H1 (cell line): Measurements from ENCODE around the gene DXO. TPM values are rescaled to one million over a fixed set of nuclear protein-coding genes. Genes with fewer than 3 reads are reported as not detected.

Experiments used
- CTCF ChIA-PET: fragments of 300-600 bp; sonication (Branson Sonifier 250); formaldehyde crosslinking; loops from one replicate; lab custom pipeline; 2021; ENCODE audit not compliant: partially characterized antibody; lab: Charles Lee
- POLR2A ChIA-PET: fragments of 300-600 bp; sonication (Branson Sonifier 250); formaldehyde crosslinking; loops from one replicate; lab custom pipeline; 2021; ENCODE audit warnings: inconsistent platforms; ENCODE audit not compliant: partially characterized antibody; lab: Charles Lee
- DNase-seq, 2 experiments: peaks; one replicate each; pipeline versions ENCODE4 v3.0.0 to v3.0.0-alpha.2; 2010 to 2022; ENCODE audit warnings: low spot score in 2 of 2, low read depth in 1 of 2, mixed read lengths in 1 of 2
- FAIRE-seq: peaks from 2 replicates; lab custom pipeline; 2011; peaks lifted over from hg19 to GRCh38; lab: Jason Lieb, UNC
- H2AFZ ChIP-seq: 2 replicates; pipeline ENCODE4 v1.8.1; 2012; ENCODE audit warnings: low read length, inconsistent platforms
- H2AK5ac ChIP-seq: 2 replicates; pipeline ENCODE4 v1.6.1; 2013; ENCODE audit warnings: low read depth, low read length
- H2BK120ac ChIP-seq: replicated peaks from 2 replicates; pipeline ENCODE3; 2013; ENCODE audit warnings: low read depth, low read length, inconsistent platforms
- H2BK12ac ChIP-seq: 2 replicates; pipeline ENCODE4 v1.6.1; 2013; ENCODE audit warnings: low read depth, low read length
- H2BK15ac ChIP-seq: 2 replicates; pipeline ENCODE4 v1.6.1; 2013; ENCODE audit warnings: low read length
- H2BK20ac ChIP-seq: 2 replicates; pipeline ENCODE4 v1.6.1; 2013; ENCODE audit warnings: low read length
- H2BK5ac ChIP-seq: 2 replicates; pipeline ENCODE4 v1.6.1; 2013; ENCODE audit warnings: low read depth, low read length
- H3K14ac ChIP-seq: 2 replicates; pipeline ENCODE4 v1.6.1; 2013; ENCODE audit warnings: inconsistent platforms; ENCODE audit not compliant: insufficient read length
- H3K18ac ChIP-seq: 2 replicates; pipeline ENCODE4 v1.6.1; 2013; ENCODE audit warnings: low read length; ENCODE audit errors: extremely low read depth
- H3K23ac ChIP-seq: 2 replicates; pipeline ENCODE4 v1.6.1; 2013; ENCODE audit warnings: inconsistent platforms; ENCODE audit not compliant: insufficient read length
- H3K23me2 ChIP-seq: 2 replicates; pipeline ENCODE4 v1.6.1; 2013; ENCODE audit warnings: low read depth, low read length
- H3K27ac ChIP-seq: 2 replicates; pipeline ENCODE4 v1.6.1; 2011; ENCODE audit warnings: low read depth, low read length, inconsistent platforms
- H3K27me3 ChIP-seq, 4 experiments: replicated peaks in 1 of 4; 1 replicate in 1 of 4; 2 replicates in 3 of 4; pipeline versions ENCODE4 v1.6.1 to v1.8.1; 2011 to 2013; ENCODE audit warnings: low read length in 3 of 4, mild to moderate bottlenecking in 3 of 4, inconsistent platforms in 2 of 4, mixed read lengths in 2 of 4, moderate library complexity in 1 of 4; ENCODE audit not compliant: control insufficient read depth in 3 of 4, insufficient read depth in 3 of 4; ENCODE audit errors: extremely low read depth in 1 of 4
- H3K36me3 ChIP-seq, 4 experiments: 2 replicates each; pipeline versions ENCODE4 v1.6.1 to v1.8.1; 2011 to 2013; ENCODE audit warnings: mild to moderate bottlenecking in 4 of 4, low read length in 3 of 4, moderate library complexity in 2 of 4, control low read depth in 1 of 4, inconsistent platforms in 1 of 4; ENCODE audit not compliant: insufficient read depth in 4 of 4, control insufficient read depth in 2 of 4
- H3K4ac ChIP-seq: replicated peaks from 2 replicates; pipeline ENCODE3; 2013; ENCODE audit warnings: low read length, low read depth, mixed read lengths, inconsistent platforms; ENCODE audit not compliant: insufficient read length
- H3K4me1 ChIP-seq, 4 experiments: replicated peaks in 1 of 4; 1 replicate in 1 of 4; 2 replicates in 3 of 4; pipeline versions ENCODE4 v1.6.1 to v1.8.1; 2011 to 2013; ENCODE audit warnings: low read length in 3 of 4, inconsistent platforms in 2 of 4, mixed read lengths in 1 of 4; ENCODE audit not compliant: insufficient read depth in 4 of 4, control insufficient read depth in 3 of 4
- H3K4me2 ChIP-seq, 2 experiments: 2 replicates each; pipeline versions ENCODE4 v1.6.1 to v1.8.1; 2011 to 2013; ENCODE audit warnings: low read depth in 2 of 2, low read length in 2 of 2, control low read depth in 1 of 2, inconsistent platforms in 1 of 2, mild to moderate bottlenecking in 1 of 2; ENCODE audit not compliant: insufficient read depth in 1 of 2
- H3K4me3 ChIP-seq, 4 experiments: fragments of 200-600, 300-600 bp in 1 of 4; sonication (generic), shearing (Covaris generic), sonication (Bioruptor Twin) in 1 of 4; 2 replicates each; pipeline versions ENCODE4 v1.5.1 to v1.8.1; 2011 to 2016; ENCODE audit warnings: low read length in 4 of 4, low read depth in 3 of 4, control low read depth in 2 of 4, inconsistent platforms in 2 of 4, mild to moderate bottlenecking in 2 of 4, mixed read lengths in 1 of 4, moderate library complexity in 1 of 4; ENCODE audit not compliant: insufficient read depth in 2 of 4; ENCODE audit errors: extremely low read depth in 1 of 4
- H3K56ac ChIP-seq: replicated peaks from 2 replicates; pipeline ENCODE3; 2013; ENCODE audit warnings: low read depth, mild to moderate bottlenecking, mixed read lengths, low read length, inconsistent platforms; ENCODE audit not compliant: insufficient read length
- H3K79me1 ChIP-seq: 2 replicates; pipeline ENCODE4 v1.6.1; 2013; ENCODE audit warnings: low read depth, low read length, control low read depth
- H3K79me2 ChIP-seq, 2 experiments: 2 replicates each; pipeline versions ENCODE4 v1.6.1 to v1.8.1; 2012 to 2013; ENCODE audit warnings: low read length in 2 of 2, mild to moderate bottlenecking in 2 of 2, inconsistent platforms in 1 of 2; ENCODE audit not compliant: insufficient read depth in 2 of 2, control insufficient read depth in 1 of 2
- H3K9ac ChIP-seq, 4 experiments: replicated peaks in 1 of 4; 1 replicate in 1 of 4; 2 replicates in 3 of 4; pipeline versions ENCODE4 v1.6.1 to v1.8.1; 2011 to 2013; ENCODE audit warnings: low read depth in 3 of 4, low read length in 3 of 4, control low read depth in 2 of 4, mild to moderate bottlenecking in 2 of 4, moderate library complexity in 2 of 4, inconsistent platforms in 1 of 4; ENCODE audit errors: extremely low read depth in 1 of 4
- H3K9me3 ChIP-seq, 2 experiments: 2 replicates each; pipeline versions ENCODE4 v1.6.1 to v1.8.1; 2012 to 2013; ENCODE audit warnings: mild to moderate bottlenecking in 2 of 2, moderate library complexity in 2 of 2, control low read depth in 1 of 2, inconsistent platforms in 1 of 2, low read depth in 1 of 2, low read length in 1 of 2, mixed read lengths in 1 of 2; ENCODE audit not compliant: insufficient read depth in 2 of 2
- H4K20me1 ChIP-seq, 2 experiments: replicated peaks in 1 of 2; 2 replicates each; pipeline versions ENCODE3 to v1.8.1; 2011 to 2013; ENCODE audit warnings: inconsistent platforms in 2 of 2, low read length in 2 of 2, mild to moderate bottlenecking in 1 of 2; ENCODE audit not compliant: insufficient read depth in 2 of 2, control insufficient read depth in 1 of 2
- H4K5ac ChIP-seq: 2 replicates; pipeline ENCODE4 v1.6.1; 2013; ENCODE audit warnings: low read length, low read depth, mixed read lengths, inconsistent platforms; ENCODE audit not compliant: insufficient read length
- H4K8ac ChIP-seq: 2 replicates; pipeline ENCODE4 v1.8.0; 2013; ENCODE audit warnings: mild to moderate bottlenecking, moderate library complexity, low read length, inconsistent platforms; ENCODE audit not compliant: insufficient read depth; ENCODE audit errors: extremely low read depth
- H4K91ac ChIP-seq: replicated peaks from 2 replicates; pipeline ENCODE3; 2013; ENCODE audit warnings: low read length, mixed read lengths, inconsistent platforms; ENCODE audit not compliant: insufficient read length
- BRCA1 ChIP-seq: IDR thresholded peaks from 2 replicates; pipeline ENCODE4 v1.6.1; 2012; ENCODE audit warnings: low read depth, low read length, improper control_type of control experiment
- POLR2AphosphoS5 ChIP-seq: IDR thresholded peaks from 2 replicates; pipeline ENCODE4 v1.6.1; 2011; ENCODE audit warnings: low read depth, low read length
- SIX5 ChIP-seq: IDR thresholded peaks from 2 replicates; pipeline ENCODE4 v1.6.1; 2011; ENCODE audit warnings: mild to moderate bottlenecking, low read depth, low read length
- SUZ12 ChIP-seq: fragments of 200-600 bp; sonication (generic); IDR thresholded peaks from 2 replicates; pipeline ENCODE4 v1.6.1; 2012; ENCODE audit warnings: mild to moderate bottlenecking, inconsistent platforms, low read length, moderate library complexity, mixed read lengths
- WGBS, 2 experiments: shearing (Covaris generic) in 1 of 2; methylation state at CpG; one replicate each; pipeline versions ENCODE4 v1.1.6 to v1.1.7; 2013 to 2015; ENCODE audit warnings: low lambda C conversion rate in 2 of 2, mixed read lengths in 2 of 2, inconsistent platforms in 1 of 2, low coverage in 1 of 2, missing lambda C conversion rate in 1 of 2; ENCODE audit not compliant: insufficient replicate concordance in 2 of 2, insufficient coverage in 1 of 2, insufficient read length in 1 of 2; ENCODE audit errors: extremely low coverage in 1 of 2, missing lambda C conversion rate in 1 of 2; 5-methylcytosine and 5-hydroxymethylcytosine counted together
- polyA plus RNA-seq, 7 experiments: library from polyadenylated mRNA; depleted of rRNA in 3 of 7; stranded (reverse) in 5 of 7; unstranded in 2 of 7; fragments of >200 nt in 5 of 7; fragments of 200-250 nt in 2 of 7; gene quantifications; 1 replicate in 5 of 7; 2 replicates in 1 of 7; 4 replicates in 1 of 7; pipeline versions ENCODE4 v1.2.1 to v1.2.3, GENCODE V29; 2011 to 2013; ENCODE audit warnings: missing spikeins in 2 of 7, mixed read lengths in 2 of 7
- total RNA-seq: library from RNA; stranded (reverse); fragmentation: NEBNext Ultra II Directional; extraction: Animal tissue kit (Norgen Biotek cat#: 25700); gene quantifications from 2 replicates; pipeline ENCODE4 v1.2.1, GENCODE V29; 2021
- TF ChIP-seq, protein P1 (sequence below): IDR thresholded peaks from 2 replicates; pipeline ENCODE4 v1.6.1; 2011; ENCODE audit warnings: low read length, improper control_type of control experiment

DXO gene
- total and polyA plus RNA-seq, 2 of the 8 experiments (the other 6 are each of a cell fraction or from before 2014, with no cell fraction given), result 14.7 to 23.9 TPM

GRCh38 chr6:31963921-31964320, 8.0 kb downstream of the DXO start:
- Histone ChIP-seq H3K27me3 (no peaks in the 10 kb centered on the region), H2AK5ac (no peak overlapping the region), H2BK120ac (no peak overlapping the region), H3K14ac (no peak overlapping the region), H3K79me1 (no peaks in the 10 kb centered on the region), H4K8ac (no peak overlapping the region), H3K9ac (no peak overlapping the region), H3K36me3 (peaks cover 13 to 57% (median 50%) of the 10 kb centered on the region in 4 experiments), H2BK20ac (no peak overlapping the region)
- WGBS, 2 experiments, result 92% methylated on average over 19 of the region's 19 CpGs; no CpG with 5 or more reads in 1 of the 2 experiments
- DNase-seq, result no peak
- POLR2A ChIA-PET, result interaction anchor here (15.3 kb wide), 1 partner anchor 9 kb away, joined by 279 read pairs; the partner anchor contains the start of genes NELFE and SKIC2
- TF ChIP-seq, protein P1, sequence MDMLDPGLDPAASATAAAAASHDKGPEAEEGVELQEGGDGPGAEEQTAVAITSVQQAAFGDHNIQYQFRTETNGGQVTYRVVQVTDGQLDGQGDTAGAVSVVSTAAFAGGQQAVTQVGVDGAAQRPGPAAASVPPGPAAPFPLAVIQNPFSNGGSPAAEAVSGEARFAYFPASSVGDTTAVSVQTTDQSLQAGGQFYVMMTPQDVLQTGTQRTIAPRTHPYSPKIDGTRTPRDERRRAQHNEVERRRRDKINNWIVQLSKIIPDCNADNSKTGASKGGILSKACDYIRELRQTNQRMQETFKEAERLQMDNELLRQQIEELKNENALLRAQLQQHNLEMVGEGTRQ, result no peak
- TF ChIP-seq SUZ12 (no peak), POLR2AphosphoS5 (no peak), BRCA1 (no peak), SIX5 (no peak)
- TF ChIP-seq, all 59 proteins: peak for 0
- FAIRE-seq, result no peak
- Histone ChIP-seq H2BK5ac (no peak overlapping the region), H3K4me3 (no peak overlapping the region), H3K23me2 (peaks cover 4% of the 10 kb centered on the region), H3K4me2 (no peak overlapping the region), H2BK15ac (no peak overlapping the region), H3K56ac (no peak overlapping the region), H3K27ac (no peak overlapping the region), H4K91ac (no peak overlapping the region), H3K4me1 (peaks cover 0 to 1% (median 0%) of the 10 kb centered on the region in 4 experiments; a peak in 2 of 7 replicates), H3K18ac (no peak overlapping the region), H2AFZ (no peak overlapping the region), H3K79me2 (peaks cover 0 to 8% of the 10 kb centered on the region in 2 experiments; a peak in 2 of 4 replicates), H3K9me3 (no peaks in the 10 kb centered on the region), H3K4ac (no peak overlapping the region), H3K23ac (no peak overlapping the region), H4K20me1 (peaks cover 0 to 3% of the 10 kb centered on the region in 2 experiments), H2BK12ac (no peak overlapping the region), H4K5ac (no peak overlapping the region)
- CTCF ChIA-PET, result interaction anchor here (0.5 to 10.2 kb wide), 2 partner anchors 12 to 258 kb away, joined by 3 to 84 read pairs; no protein-coding TSS in a partner anchor
